Measurements from ENCODE around the gene MIPEP.

Gene MIPEP

GRCh38 chr13:23793711-23794110, 95.5 kb downstream of the MIPEP start:
- H3K4me3 ChIP-seq (ENCODE audit: low read depth, low read length) = no peak overlapping the region
- H3K36me3 ChIP-seq (ENCODE audit: control insufficient read depth, insufficient read depth, low read length) = no peaks in the 10 kb centered on the region
- no peak overlapping the region for H3K9ac ChIP-seq (ENCODE audit: low read depth, low read length)
- peaks cover 7% of the 10 kb centered on the region; the same call in 1 of the 2 replicates for H3K9me3 ChIP-seq (ENCODE audit: control insufficient read depth, insufficient read depth, low read length)
- H3K27me3 ChIP-seq (ENCODE audit: control insufficient read depth, insufficient read depth, low read length) = no peaks in the 10 kb centered on the region
- H3K4me1 ChIP-seq (ENCODE audit: control insufficient read depth, insufficient read depth, low read length) = peaks cover 19% of the 10 kb centered on the region
- no peak overlapping the region for H3K27ac ChIP-seq (ENCODE audit: low read depth, low read length)

- H3K4me1 ChIP-seq (ENCODE audit: control insufficient read depth, insufficient read depth, low read length) = peaks cover 19% of the 10 kb centered on the region
- H3K27ac ChIP-seq (ENCODE audit: low read depth, low read length) = no peak overlapping the region
- H3K4me3 ChIP-seq (ENCODE audit: low read depth, low read length) = no peak overlapping the region
- H3K36me3 ChIP-seq (ENCODE audit: control insufficient read depth, insufficient read depth, low read length) = no peaks in the 10 kb centered on the region
- peaks cover 4% of the 10 kb centered on the region; the same call in 1 of the 2 replicates for H3K9me3 ChIP-seq (ENCODE audit: control insufficient read depth, insufficient read depth, low read length)
- H3K27me3 ChIP-seq (ENCODE audit: control insufficient read depth, insufficient read depth, low read length) = no peaks in the 10 kb centered on the region
- no peak overlapping the region for H3K9ac ChIP-seq (ENCODE audit: low read depth, low read length)
Measured at GRCh38 chr13:23792680-23793079, 96.5 kb downstream of the MIPEP start.

- Histone ChIP-seq H3K27me3 (ENCODE audit: control insufficient read depth, insufficient read depth, low read length) (no peaks in the 10 kb centered on the region), H3K27ac (ENCODE audit: low read depth, low read length) (no peak overlapping the region)
Measured at GRCh38 chr13:23790577-23791170, 98.5 kb downstream of the MIPEP start.

GRCh38 chr13:23789576-23790346, 99.4 kb downstream of the MIPEP start:
- no peaks in the 10 kb centered on the region for H3K27me3 ChIP-seq (ENCODE audit: control insufficient read depth, insufficient read depth, low read length)
- no peak overlapping the region for H3K9ac ChIP-seq (ENCODE audit: low read depth, low read length)
- H3K36me3 ChIP-seq (ENCODE audit: control insufficient read depth, insufficient read depth, low read length) = no peaks in the 10 kb centered on the region
- no peaks in the 10 kb centered on the region for H3K9me3 ChIP-seq (ENCODE audit: control insufficient read depth, insufficient read depth, low read length)
- peaks cover 14% of the 10 kb centered on the region for H3K4me1 ChIP-seq (ENCODE audit: control insufficient read depth, insufficient read depth, low read length)
- no peak overlapping the region for H3K27ac ChIP-seq (ENCODE audit: low read depth, low read length)
- no peak overlapping the region for H3K4me3 ChIP-seq (ENCODE audit: low read depth, low read length)

More at GRCh38 chr13:23790577-23791170, 98.5 kb downstream of the MIPEP start:
- Histone ChIP-seq H3K9me3 (ENCODE audit: control insufficient read depth, insufficient read depth, low read length) (no peaks in the 10 kb centered on the region), H3K9ac (ENCODE audit: low read depth, low read length) (no peak overlapping the region), H3K4me1 (ENCODE audit: control insufficient read depth, insufficient read depth, low read length) (peaks cover 19% of the 10 kb centered on the region), H3K36me3 (ENCODE audit: control insufficient read depth, insufficient read depth, low read length) (no peaks in the 10 kb centered on the region), H3K4me3 (ENCODE audit: low read depth, low read length) (no peak overlapping the region)

GRCh38 chr13:23788459-23788858, 100.7 kb downstream of the MIPEP start:
- Histone ChIP-seq H3K27ac (ENCODE audit: low read depth, low read length) (no peak overlapping the region), H3K9me3 (ENCODE audit: control insufficient read depth, insufficient read depth, low read length) (no peaks in the 10 kb centered on the region), H3K27me3 (ENCODE audit: control insufficient read depth, insufficient read depth, low read length) (no peaks in the 10 kb centered on the region), H3K36me3 (ENCODE audit: control insufficient read depth, insufficient read depth, low read length) (no peaks in the 10 kb centered on the region), H3K4me1 (ENCODE audit: control insufficient read depth, insufficient read depth, low read length) (peaks cover 6% of the 10 kb centered on the region; the same call in 1 of the 2 replicates), H3K9ac (ENCODE audit: low read depth, low read length) (no peak overlapping the region), H3K4me3 (ENCODE audit: low read depth, low read length) (no peak overlapping the region)

- no peak overlapping the region for H3K27ac ChIP-seq (ENCODE audit: low read depth, low read length)
- peaks cover 6% of the 10 kb centered on the region; the same call in 1 of the 2 replicates for H3K4me1 ChIP-seq (ENCODE audit: control insufficient read depth, insufficient read depth, low read length)
- no peak overlapping the region for H3K4me3 ChIP-seq (ENCODE audit: low read depth, low read length)
- no peaks in the 10 kb centered on the region for H3K9me3 ChIP-seq (ENCODE audit: control insufficient read depth, insufficient read depth, low read length)
- no peaks in the 10 kb centered on the region for H3K27me3 ChIP-seq (ENCODE audit: control insufficient read depth, insufficient read depth, low read length)
- no peak overlapping the region for H3K9ac ChIP-seq (ENCODE audit: low read depth, low read length)
- no peaks in the 10 kb centered on the region for H3K36me3 ChIP-seq (ENCODE audit: control insufficient read depth, insufficient read depth, low read length)
Measured at GRCh38 chr13:23787464-23787863, 101.7 kb downstream of the MIPEP start.

- Histone ChIP-seq H3K4me3 (ENCODE audit: low read depth, low read length) (no peak overlapping the region), H3K4me1 (ENCODE audit: control insufficient read depth, insufficient read depth, low read length) (peaks cover 6% of the 10 kb centered on the region; the same call in 1 of the 2 replicates), H3K36me3 (ENCODE audit: control insufficient read depth, insufficient read depth, low read length) (no peaks in the 10 kb centered on the region), H3K9ac (ENCODE audit: low read depth, low read length) (no peak overlapping the region), H3K27me3 (ENCODE audit: control insufficient read depth, insufficient read depth, low read length) (no peaks in the 10 kb centered on the region), H3K27ac (ENCODE audit: low read depth, low read length) (no peak overlapping the region), H3K9me3 (ENCODE audit: control insufficient read depth, insufficient read depth, low read length) (no peaks in the 10 kb centered on the region)
Measured at GRCh38 chr13:23786607-23787006, 102.6 kb downstream of the MIPEP start.

- H3K4me3 ChIP-seq (ENCODE audit: low read depth, low read length) = no peak overlapping the region
Measured at GRCh38 chr13:23778879-23779278, 110.3 kb downstream of the MIPEP start.

GRCh38 chr13:23778002-23778652, 111.1 kb downstream of the MIPEP start:
- H3K4me1 ChIP-seq (ENCODE audit: control insufficient read depth, insufficient read depth, low read length) = no peaks in the 10 kb centered on the region
- H3K9ac ChIP-seq (ENCODE audit: low read depth, low read length) = no peak overlapping the region
- H3K4me3 ChIP-seq (ENCODE audit: low read depth, low read length) = no peak overlapping the region
- H3K9me3 ChIP-seq (ENCODE audit: control insufficient read depth, insufficient read depth, low read length) = peaks cover 12% of the 10 kb centered on the region
- no peaks in the 10 kb centered on the region for H3K36me3 ChIP-seq (ENCODE audit: control insufficient read depth, insufficient read depth, low read length)
- H3K27me3 ChIP-seq (ENCODE audit: control insufficient read depth, insufficient read depth, low read length) = no peaks in the 10 kb centered on the region
- no peak overlapping the region for H3K27ac ChIP-seq (ENCODE audit: low read depth, low read length)

More at GRCh38 chr13:23778879-23779278, 110.3 kb downstream of the MIPEP start:
- Histone ChIP-seq H3K9me3 (ENCODE audit: control insufficient read depth, insufficient read depth, low read length) (peaks cover 12% of the 10 kb centered on the region), H3K27me3 (ENCODE audit: control insufficient read depth, insufficient read depth, low read length) (no peaks in the 10 kb centered on the region), H3K27ac (ENCODE audit: low read depth, low read length) (no peak overlapping the region), H3K36me3 (ENCODE audit: control insufficient read depth, insufficient read depth, low read length) (no peaks in the 10 kb centered on the region), H3K9ac (ENCODE audit: low read depth, low read length) (no peak overlapping the region), H3K4me1 (ENCODE audit: control insufficient read depth, insufficient read depth, low read length) (no peaks in the 10 kb centered on the region)

GRCh38 chr13:23777575-23777870, 111.7 kb downstream of the MIPEP start:
- Histone ChIP-seq H3K27me3 (ENCODE audit: control insufficient read depth, insufficient read depth, low read length) (no peaks in the 10 kb centered on the region), H3K4me1 (ENCODE audit: control insufficient read depth, insufficient read depth, low read length) (no peaks in the 10 kb centered on the region), H3K9me3 (ENCODE audit: control insufficient read depth, insufficient read depth, low read length) (peaks cover 12% of the 10 kb centered on the region), H3K36me3 (ENCODE audit: control insufficient read depth, insufficient read depth, low read length) (no peaks in the 10 kb centered on the region), H3K9ac (ENCODE audit: low read depth, low read length) (no peak overlapping the region), H3K27ac (ENCODE audit: low read depth, low read length) (no peak overlapping the region), H3K4me3 (ENCODE audit: low read depth, low read length) (no peak overlapping the region)

Data from HUES48 (cell line).